Measurements from ENCODE around the gene UNC5B.

Gene UNC5B

DNA sequence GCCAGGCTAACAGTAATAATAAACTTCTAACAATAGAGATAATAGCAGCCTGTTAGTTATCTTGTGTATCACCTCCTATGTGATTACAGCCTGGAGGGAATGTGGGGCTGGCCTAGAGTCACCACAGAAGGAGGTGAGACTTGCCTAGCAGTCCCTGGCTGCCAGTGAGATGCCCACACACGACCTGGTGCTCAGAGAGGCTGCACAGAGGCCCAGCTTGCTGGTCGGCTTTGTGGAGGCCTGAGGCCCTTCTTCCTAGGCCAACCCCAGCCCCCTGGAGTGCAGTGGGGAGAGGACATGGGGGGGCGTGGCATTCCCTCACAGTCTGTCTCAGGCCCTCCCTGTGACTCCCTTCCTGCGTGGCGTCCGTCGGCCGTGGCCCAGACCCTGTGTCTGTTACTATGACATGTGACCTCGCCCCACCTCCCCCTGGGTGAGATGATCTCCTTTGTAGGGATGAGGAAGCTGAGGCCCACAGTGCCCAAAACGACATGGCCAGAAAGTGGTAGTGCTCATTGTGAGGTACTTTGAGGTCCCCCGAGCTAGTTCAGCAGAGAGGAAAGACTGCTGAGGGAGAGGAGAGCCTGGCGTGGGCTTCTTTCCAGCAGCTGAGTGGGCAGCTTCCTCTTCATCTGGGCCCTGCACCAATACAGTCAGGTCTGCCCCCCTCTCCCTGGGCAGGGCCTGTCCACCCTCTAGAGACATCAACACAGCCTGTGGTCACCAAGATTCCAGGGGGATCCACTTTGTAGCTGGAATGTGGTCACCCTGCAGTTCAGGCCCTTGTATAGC, 29.7 kb downstream of the UNC5B start:
- Histone ChIP-seq H3K27ac (replicated peaks) (peak overlapping the region; percentile 40), H3K27me3 (ENCODE audit: insufficient read depth, poor library complexity, severe bottlenecking) (no peaks in the 10 kb centered on the region), H3K4me3 (replicated peaks; ENCODE audit: insufficient read depth, low read length) (no peak overlapping the region)
- DNase-seq (ENCODE audit: low read depth in 1 of 2, low spot score in 1 of 2), result peak in 1 of 2 experiments; percentile 48
- TF ChIP-seq, protein P1, sequence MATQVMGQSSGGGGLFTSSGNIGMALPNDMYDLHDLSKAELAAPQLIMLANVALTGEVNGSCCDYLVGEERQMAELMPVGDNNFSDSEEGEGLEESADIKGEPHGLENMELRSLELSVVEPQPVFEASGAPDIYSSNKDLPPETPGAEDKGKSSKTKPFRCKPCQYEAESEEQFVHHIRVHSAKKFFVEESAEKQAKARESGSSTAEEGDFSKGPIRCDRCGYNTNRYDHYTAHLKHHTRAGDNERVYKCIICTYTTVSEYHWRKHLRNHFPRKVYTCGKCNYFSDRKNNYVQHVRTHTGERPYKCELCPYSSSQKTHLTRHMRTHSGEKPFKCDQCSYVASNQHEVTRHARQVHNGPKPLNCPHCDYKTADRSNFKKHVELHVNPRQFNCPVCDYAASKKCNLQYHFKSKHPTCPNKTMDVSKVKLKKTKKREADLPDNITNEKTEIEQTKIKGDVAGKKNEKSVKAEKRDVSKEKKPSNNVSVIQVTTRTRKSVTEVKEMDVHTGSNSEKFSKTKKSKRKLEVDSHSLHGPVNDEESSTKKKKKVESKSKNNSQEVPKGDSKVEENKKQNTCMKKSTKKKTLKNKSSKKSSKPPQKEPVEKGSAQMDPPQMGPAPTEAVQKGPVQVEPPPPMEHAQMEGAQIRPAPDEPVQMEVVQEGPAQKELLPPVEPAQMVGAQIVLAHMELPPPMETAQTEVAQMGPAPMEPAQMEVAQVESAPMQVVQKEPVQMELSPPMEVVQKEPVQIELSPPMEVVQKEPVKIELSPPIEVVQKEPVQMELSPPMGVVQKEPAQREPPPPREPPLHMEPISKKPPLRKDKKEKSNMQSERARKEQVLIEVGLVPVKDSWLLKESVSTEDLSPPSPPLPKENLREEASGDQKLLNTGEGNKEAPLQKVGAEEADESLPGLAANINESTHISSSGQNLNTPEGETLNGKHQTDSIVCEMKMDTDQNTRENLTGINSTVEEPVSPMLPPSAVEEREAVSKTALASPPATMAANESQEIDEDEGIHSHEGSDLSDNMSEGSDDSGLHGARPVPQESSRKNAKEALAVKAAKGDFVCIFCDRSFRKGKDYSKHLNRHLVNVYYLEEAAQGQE (IDR thresholded peaks at IDR 0.05; ENCODE audit: insufficient replicate concordance, low read depth), result no peak
- no peak for TF ChIP-seq GABPA (IDR thresholded peaks at IDR 0.05; ENCODE audit: low read depth)
- TF ChIP-seq, protein P2, sequence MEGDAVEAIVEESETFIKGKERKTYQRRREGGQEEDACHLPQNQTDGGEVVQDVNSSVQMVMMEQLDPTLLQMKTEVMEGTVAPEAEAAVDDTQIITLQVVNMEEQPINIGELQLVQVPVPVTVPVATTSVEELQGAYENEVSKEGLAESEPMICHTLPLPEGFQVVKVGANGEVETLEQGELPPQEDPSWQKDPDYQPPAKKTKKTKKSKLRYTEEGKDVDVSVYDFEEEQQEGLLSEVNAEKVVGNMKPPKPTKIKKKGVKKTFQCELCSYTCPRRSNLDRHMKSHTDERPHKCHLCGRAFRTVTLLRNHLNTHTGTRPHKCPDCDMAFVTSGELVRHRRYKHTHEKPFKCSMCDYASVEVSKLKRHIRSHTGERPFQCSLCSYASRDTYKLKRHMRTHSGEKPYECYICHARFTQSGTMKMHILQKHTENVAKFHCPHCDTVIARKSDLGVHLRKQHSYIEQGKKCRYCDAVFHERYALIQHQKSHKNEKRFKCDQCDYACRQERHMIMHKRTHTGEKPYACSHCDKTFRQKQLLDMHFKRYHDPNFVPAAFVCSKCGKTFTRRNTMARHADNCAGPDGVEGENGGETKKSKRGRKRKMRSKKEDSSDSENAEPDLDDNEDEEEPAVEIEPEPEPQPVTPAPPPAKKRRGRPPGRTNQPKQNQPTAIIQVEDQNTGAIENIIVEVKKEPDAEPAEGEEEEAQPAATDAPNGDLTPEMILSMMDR (IDR thresholded peaks at IDR 0.05; ENCODE audit: insufficient read depth, low read length), result no peak
- no peak for TF ChIP-seq SPI1 (IDR thresholded peaks at IDR 0.05; ENCODE audit: borderline replicate concordance, low read depth)
- TF ChIP-seq POLR2AphosphoS5 (IDR thresholded peaks at IDR 0.05; ENCODE audit: low read depth), result no peak

DNA sequence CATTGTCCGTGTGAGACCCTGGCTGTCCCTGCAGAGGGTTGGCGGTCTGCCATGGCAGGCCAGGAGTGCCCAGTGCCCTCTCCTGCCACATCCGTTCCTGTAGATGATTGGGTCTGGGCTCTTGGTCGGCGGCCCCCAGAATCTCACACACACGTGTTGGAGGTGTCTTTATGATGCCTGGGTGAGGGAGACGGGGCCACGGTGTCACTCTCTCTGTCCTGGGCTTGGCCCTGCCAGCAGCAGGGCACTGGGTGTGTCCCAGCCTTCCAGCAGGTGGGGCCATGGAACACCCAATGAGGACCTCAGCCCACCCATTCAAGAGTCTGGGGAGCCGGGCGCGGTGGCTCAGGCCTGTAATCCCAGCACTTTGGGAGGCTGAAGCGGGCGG, 30.2 kb downstream of the UNC5B start:
- no peak overlapping the region for H3K4me3 ChIP-seq (replicated peaks; ENCODE audit: insufficient read depth, low read length)
- TF ChIP-seq, protein P1 (IDR thresholded peaks at IDR 0.05; ENCODE audit: insufficient replicate concordance, low read depth), result no peak
- TF ChIP-seq, protein P2 (IDR thresholded peaks at IDR 0.05; ENCODE audit: insufficient read depth, low read length), result no peak
- TF ChIP-seq POLR2AphosphoS5 (IDR thresholded peaks at IDR 0.05; ENCODE audit: low read depth), result no peak
- TF ChIP-seq SPI1 (IDR thresholded peaks at IDR 0.05; ENCODE audit: borderline replicate concordance, low read depth), result no peak
- TF ChIP-seq GABPA (IDR thresholded peaks at IDR 0.05; ENCODE audit: low read depth), result no peak
- H3K27me3 ChIP-seq (ENCODE audit: insufficient read depth, poor library complexity, severe bottlenecking), result no peaks in the 10 kb centered on the region
- H3K27ac ChIP-seq (replicated peaks), result peak overlapping the region; percentile 40
- DNase-seq (ENCODE audit: low read depth in 1 of 2, low spot score in 1 of 2), result no peak

DNA sequence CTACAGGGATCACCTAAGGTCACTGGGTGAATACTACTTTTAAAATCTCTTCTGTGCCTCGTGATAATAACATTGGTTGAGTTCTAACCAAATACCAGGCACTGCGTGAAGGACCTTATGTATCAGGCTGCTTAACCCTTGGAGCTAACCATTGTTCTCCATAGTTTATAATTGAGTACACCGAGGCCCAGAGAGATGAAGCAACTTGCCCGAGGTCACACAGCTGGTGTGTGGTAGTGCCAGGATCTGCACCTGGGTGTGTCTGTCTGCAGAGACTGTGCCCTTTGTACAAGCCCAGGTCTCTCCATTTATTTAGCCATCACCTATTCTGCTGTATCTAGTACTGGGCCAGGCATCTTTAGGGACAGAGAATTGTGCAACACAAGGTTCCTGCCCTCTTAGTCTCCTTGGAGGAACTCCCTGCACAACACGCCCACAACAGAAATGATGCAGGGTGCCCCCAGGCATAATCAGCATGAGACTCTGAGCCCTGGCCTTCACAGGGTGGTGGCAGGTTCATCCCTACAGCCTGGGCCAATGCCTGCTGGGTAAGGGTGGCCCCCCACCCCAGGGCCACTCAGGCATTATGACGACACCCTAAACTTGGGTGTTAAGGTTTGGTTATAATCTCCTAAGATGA, 31.5 kb downstream of the UNC5B start:
- peak; percentile 51 to 54 for DNase-seq (ENCODE audit: low read depth in 1 of 2, low spot score in 1 of 2)

More for the DNA sequence above, 31.5 kb downstream of the UNC5B start:
- no peak overlapping the region for H3K4me3 ChIP-seq (replicated peaks; ENCODE audit: insufficient read depth, low read length)
- H3K27ac ChIP-seq (replicated peaks), result peak overlapping the region; percentile 78
- no peaks in the 10 kb centered on the region for H3K27me3 ChIP-seq (ENCODE audit: insufficient read depth, poor library complexity, severe bottlenecking)
- no peak for TF ChIP-seq GABPA (IDR thresholded peaks at IDR 0.05; ENCODE audit: low read depth)
- no peak for TF ChIP-seq SPI1 (IDR thresholded peaks at IDR 0.05; ENCODE audit: borderline replicate concordance, low read depth)
- TF ChIP-seq, protein P2 (IDR thresholded peaks at IDR 0.05; ENCODE audit: insufficient read depth, low read length), result no peak
- TF ChIP-seq POLR2AphosphoS5 (IDR thresholded peaks at IDR 0.05; ENCODE audit: low read depth), result no peak
- TF ChIP-seq, protein P1 (IDR thresholded peaks at IDR 0.05; ENCODE audit: insufficient replicate concordance, low read depth), result no peak
